GM21529 (cell line): ENCODE measurements around the gene TAPT1.
"Not testable (repeated sequence)": the region's sequence is repeated elsewhere in the genome, so short reads cannot be mapped to it uniquely, and the experiment has no call there.

Experiments used
- ATAC-seq: cut with Tn5 transposase; IDR thresholded peaks from one replicate; pipeline ENCODE4 v1.9.1; 2021; ENCODE audit not compliant: unreplicated experiment

The TAPT1 gene

GRCh38 chr4:16213121-16213520 lies 13.2 kb downstream of the TAPT1 start:
- no peak for ATAC-seq

GRCh38 chr4:16212138-16212782 lies 14.0 kb downstream of the TAPT1 start:
- ATAC-seq, result peak; percentile 37

- no peak for ATAC-seq
Measured at GRCh38 chr4:16207409-16207808, 18.9 kb downstream of the TAPT1 start.

- no peak for ATAC-seq
Measured at GRCh38 chr4:16206848-16207247, 19.4 kb downstream of the TAPT1 start.

GRCh38 chr4:16206301-16206700 lies 20.0 kb downstream of the TAPT1 start:
- ATAC-seq, result no peak

- ATAC-seq, result peak; percentile 84
Measured at GRCh38 chr4:16205298-16206164, 20.7 kb downstream of the TAPT1 start.

- ATAC-seq, result no peak
Measured at GRCh38 chr4:16204505-16204904, 21.8 kb downstream of the TAPT1 start.

- no peak for ATAC-seq
Measured at GRCh38 chr4:16203083-16203482, 23.2 kb downstream of the TAPT1 start.

- ATAC-seq, result no peak
Measured at GRCh38 chr4:16202598-16202997, 23.7 kb downstream of the TAPT1 start.

GRCh38 chr4:16199093-16199492 lies 27.2 kb downstream of the TAPT1 start:
- no peak for ATAC-seq

- ATAC-seq, result no peak
Measured at GRCh38 chr4:16197876-16198665, 28.2 kb downstream of the TAPT1 start.

GRCh38 chr4:16196482-16197393 lies 29.5 kb downstream of the TAPT1 start:
- ATAC-seq, result peak; percentile 68

GRCh38 chr4:16195209-16195608 lies 31.1 kb downstream of the TAPT1 start:
- no peak for ATAC-seq

GRCh38 chr4:16194798-16195197 lies 31.5 kb downstream of the TAPT1 start:
- not testable (repeated sequence) for ATAC-seq

- ATAC-seq, result no peak
Measured at GRCh38 chr4:16194214-16194613, 32.1 kb downstream of the TAPT1 start.

GRCh38 chr4:16192631-16193518 lies 33.4 kb downstream of the TAPT1 start:
- ATAC-seq, result no peak

- ATAC-seq, result no peak
Measured at GRCh38 chr4:16192057-16192456, 34.2 kb downstream of the TAPT1 start.

- ATAC-seq, result no peak
Measured at GRCh38 chr4:16187455-16187854, 38.8 kb downstream of the TAPT1 start.

GRCh38 chr4:16186986-16187385 lies 39.3 kb downstream of the TAPT1 start:
- no peak for ATAC-seq

- ATAC-seq, result no peak
Measured at GRCh38 chr4:16183604-16184003, 42.7 kb downstream of the TAPT1 start.
